Measurements from ENCODE around the gene DCST2. TPM values are rescaled to one million over a fixed set of nuclear protein-coding genes. Genes with fewer than 3 reads are reported as not detected.

DCST2 gene
- polyA plus RNA-seq, 10 donors: 0.40 to 1.9 (median 0.85) TPM

GRCh38 chr1:155049651-155050559, 16.3 kb upstream of the DCST2 start:
- DNase-seq: no peak

DNA sequence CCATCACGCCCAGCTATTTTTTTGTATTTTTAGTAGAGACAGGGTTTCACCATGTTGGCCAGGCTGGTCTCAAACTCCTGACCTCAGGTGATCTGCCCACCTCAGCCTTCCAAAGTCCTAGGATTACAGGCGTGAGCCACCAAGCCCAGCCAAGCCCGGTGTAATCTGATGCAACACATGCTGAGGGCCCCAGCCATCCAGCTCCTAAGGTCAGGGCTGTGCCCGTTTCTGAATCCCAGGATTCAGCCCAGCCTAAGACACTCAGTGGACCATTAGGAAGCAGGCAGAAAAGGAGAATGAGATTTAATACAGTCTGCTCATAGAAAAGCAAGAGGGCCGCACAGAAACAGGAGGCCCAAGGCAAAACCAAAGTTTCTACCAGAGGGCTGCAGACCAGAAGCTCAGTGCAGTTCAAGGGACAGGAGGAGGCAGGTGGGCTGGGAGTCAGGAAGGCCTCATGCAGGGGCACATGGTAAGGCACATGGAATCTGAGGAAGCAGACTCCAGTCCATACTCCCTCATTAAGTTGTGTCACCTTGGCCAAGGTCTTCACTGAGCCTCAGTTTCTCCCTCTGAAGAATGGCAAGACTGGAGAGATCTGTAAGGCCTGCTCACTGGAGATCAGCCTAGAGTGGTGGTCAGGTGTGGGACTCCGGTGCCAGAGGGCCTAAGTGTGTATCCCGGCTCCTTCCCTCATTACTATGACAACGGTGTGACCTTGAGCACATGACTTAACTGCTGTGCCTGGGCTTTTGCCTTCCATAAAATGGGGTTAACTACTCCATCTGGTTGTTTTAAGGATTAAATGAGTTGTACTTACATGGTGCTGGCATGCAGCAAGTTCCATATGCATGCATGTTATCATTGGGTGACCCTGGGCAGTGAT, 15.1 kb upstream of the DCST2 start:
- no peak for DNase-seq

DNA sequence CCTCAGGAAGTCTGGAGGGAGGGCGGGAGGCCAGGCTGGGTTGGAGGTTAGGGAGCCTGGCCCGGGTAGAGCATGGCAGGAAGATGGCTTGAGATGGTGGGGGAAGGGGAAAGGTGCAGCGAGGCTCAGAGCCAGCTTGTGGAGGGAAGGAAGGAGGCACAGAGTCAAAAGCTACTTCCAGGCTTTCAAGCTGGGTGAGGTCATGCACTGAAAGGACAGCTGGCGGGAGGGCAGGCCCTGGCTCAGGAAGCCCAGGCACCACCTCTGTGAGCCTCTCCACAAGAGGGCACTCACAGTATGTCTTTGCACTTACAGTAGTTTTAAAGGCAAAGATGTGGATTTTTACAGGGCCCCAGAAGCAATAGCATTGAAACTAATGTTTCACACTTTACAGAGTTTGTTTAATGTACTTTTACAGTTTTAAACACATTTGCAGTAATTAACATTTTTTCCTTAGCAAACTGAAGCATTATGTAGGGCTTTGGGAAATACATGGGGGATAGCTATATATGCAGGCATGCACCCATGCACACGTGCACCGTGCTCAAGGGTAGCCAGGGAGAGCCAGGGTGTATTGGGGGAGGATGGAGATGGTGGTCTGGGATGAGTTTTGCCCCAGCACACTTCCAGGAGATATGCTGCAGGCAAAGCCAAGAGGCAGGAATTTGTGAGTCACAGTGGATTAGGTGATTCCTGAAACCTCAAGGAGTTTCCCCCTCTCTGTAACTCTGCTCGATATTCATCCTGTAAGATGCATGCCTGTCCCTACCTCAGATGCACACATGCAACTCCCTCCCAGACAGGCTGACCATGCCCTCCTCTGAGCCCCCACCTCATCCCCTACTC, 11.5 kb upstream of the DCST2 start:
- DNase-seq: peak; percentile 57 to 75 (median 65)

DNA sequence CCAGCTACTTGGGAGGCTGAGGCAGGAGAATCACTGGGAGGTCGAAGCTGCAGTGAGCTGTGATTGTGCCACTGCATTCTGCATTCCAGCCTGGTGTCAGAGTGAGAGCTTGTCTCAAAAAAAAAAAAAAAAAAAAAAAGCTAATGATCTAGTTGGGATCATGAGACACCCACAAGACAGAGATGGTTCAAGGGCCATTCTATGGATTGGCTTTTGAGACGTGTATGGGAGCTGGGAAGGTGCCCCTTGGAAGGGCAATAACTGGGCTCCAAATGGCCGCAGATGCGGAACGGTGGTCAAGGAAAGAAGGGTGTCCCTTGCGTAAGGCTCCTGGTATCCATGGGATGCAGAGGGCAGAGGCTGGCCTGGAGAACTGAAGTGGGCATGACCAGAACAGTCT, 10.8 kb upstream of the DCST2 start:
- no peak for DNase-seq

- DNase-seq: no peak
These were observed 10.2 kb upstream of the DCST2 start for GRCh38 chr1:155043793-155044192.

DNA sequence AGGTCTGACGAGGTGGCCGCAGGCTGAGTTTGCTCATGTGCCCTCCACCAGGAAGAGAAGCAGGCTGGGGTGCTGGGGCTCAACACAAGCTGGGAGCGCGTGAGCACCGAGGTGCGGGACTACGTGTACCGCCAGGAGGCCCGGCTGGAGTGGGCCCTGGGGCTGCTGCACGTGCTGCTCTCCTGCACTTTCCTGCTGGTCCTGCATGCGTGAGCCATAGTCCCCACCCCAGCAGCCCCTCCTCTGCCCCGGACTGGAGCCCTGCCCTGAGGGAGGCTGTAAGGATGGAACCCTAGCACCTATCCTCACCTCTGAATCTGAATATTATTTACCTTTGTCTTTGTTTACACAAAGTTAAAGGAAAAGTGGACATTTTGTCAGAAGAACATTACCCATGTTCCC, 9.7 kb upstream of the DCST2 start:
- DNase-seq: no peak

GRCh38 chr1:155042789-155043188, 9.2 kb upstream of the DCST2 start:
- no peak for DNase-seq

DNA sequence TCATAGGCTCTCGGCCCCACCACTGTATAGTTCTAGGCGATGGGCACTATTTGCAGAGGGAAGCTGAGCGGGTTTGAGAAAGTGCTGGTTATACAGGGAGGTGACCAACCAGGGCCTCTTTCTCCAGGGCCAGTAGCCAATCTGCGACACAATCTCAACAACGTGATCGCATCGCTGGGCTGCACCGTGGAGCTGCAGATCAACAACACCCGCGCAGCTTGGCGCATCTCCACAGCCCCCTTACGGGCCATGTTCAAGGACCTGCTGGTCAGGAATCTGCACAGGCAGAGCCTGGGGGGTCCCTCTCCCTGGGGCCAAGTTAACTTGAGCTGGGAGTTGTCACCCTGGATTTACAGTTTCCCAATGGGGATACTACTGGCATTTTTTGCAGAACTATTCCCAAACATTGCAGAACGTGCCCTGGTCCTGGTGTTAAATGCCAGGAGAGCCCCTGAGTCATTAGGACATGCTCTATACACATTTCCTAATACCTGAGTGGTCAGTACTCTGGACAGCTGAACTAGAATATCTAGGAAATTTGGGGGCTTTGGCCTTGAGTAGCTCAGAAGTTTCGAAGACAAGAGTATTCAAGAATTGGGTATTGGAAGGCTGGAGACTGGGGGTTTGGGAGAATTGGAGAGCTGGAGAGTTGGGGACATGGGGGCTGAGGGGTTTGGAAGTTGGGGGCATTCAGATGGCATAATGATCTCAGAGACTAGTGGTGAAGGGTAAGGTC, 6.9 kb upstream of the DCST2 start:
- no peak for DNase-seq

DNA sequence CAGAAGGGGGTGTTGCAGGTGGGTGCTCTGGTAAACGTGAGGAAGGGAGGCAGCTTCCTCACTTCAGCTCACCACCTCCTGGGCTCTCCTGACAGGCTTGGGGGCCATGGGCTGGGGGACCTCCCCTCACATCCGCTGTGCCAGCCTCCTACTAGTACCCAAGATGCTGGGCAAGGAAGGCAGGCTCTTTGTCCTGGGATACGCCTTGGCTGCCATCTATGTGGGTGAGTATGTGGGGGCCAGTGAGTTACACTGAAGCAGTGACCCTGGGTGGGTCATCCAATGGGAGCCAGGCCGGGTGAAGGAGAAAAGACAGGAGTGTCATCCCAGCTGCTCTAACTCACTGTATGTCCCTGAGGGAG, 5.7 kb upstream of the DCST2 start:
- no peak for DNase-seq

DNA sequence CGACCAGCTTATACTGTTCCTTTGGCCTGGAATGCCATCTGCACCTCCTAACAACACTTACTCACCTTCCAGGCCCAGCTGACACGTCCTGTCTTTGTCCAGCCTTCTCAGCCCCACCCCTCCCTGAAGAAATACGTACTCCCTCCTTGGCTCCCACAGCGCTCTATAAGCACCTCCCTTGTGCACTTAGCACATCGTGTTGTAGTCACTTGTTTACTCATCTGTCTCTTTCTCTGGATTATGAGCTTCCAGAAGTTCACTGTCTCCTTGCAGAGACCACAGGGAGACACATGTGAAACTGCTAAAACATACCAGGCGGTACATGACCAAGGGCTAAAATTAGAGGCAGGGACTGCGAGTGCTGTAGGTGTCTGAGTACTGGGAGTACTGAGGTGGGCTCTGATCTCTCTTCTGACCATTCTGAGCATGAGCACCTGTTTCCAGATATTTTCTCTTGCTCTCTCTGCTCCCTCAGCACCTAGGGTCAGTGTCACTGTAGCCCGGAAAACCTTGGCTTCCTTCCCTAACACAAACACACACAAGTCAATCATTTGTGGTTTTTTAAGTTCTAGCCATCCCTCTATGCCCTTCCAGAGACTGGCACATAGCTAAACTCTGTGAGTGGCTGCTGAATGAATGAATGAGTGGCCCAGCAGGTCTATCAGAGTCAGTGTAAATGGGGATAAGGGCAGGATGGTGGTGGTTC, 5.2 kb upstream of the DCST2 start:
- no peak for DNase-seq

DNA sequence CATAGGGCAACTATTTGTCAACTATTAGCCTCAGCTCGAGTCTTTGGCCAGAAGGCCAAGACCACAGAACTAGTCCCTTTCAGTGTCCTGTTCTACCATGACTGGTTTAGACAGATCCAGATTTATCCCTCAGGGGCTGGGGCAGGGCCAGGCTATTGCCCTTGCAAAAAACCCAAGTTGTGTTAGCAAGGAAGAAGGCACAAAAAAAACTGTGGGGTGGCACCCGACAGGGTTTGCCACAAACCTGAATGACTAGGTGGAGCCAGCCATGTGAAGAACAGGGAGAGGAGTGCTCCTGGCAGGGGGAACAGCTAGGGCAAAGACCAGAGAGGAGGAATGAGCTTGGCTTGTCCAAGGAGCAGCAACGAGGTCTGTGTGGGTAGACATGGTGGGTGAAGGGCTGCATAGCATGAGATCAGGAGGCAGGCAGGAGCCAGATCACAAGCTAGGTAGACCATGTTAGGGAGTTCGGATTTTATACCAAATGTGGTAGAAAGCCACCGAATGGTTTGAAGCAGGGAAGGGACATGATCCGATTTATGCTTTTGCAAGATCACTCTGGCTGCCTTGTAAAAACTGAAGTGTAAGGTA, 4.4 kb upstream of the DCST2 start:
- no peak for DNase-seq

GRCh38 chr1:155037043-155037442, 3.5 kb upstream of the DCST2 start:
- DNase-seq: no peak

GRCh38 chr1:155035936-155036335, 2.4 kb upstream of the DCST2 start:
- no peak for DNase-seq

DNA sequence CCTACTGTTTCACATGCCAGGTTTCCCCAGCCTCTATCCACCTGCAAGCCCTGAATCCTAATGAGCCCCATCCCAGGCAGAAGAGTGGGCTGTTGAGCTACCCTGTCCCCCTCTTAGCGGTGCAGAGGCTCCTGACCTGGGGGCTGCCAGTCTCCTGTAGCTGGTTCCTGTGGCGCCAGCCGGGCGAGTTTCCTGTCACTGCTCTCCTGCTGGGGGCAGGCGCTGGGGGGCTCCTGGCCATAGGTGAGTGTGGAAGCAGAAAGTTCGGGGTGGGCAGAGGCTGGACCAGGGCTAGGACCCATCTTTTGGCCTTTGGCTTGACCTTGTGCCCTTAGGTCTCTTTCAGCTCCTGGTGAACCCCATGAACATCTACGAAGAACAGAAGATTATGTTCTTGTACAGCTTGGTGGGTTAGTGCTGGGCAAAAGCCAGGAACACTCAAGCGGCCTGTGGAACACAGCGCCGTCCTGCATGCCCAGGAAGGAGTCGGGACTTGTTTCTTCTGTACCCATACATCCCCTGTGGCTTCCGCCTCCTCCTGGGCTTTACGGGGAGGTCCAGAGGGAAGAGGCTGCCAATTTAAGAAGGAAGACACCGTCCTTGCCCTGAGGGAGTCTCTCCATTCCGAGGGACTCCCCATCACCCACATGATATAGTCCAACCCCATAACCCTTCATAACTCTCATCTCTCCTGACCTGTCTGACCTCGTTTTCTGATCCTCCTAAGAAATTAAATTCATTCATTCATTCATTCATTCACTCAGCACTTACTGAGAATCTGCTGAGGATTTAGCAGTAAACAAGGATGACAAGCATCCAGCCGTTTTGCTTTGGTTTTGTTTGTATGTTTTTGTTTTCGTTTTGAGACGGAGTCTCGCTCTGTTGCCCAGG, 982 bp upstream of the DCST2 start:
- no peak for DNase-seq

DNA sequence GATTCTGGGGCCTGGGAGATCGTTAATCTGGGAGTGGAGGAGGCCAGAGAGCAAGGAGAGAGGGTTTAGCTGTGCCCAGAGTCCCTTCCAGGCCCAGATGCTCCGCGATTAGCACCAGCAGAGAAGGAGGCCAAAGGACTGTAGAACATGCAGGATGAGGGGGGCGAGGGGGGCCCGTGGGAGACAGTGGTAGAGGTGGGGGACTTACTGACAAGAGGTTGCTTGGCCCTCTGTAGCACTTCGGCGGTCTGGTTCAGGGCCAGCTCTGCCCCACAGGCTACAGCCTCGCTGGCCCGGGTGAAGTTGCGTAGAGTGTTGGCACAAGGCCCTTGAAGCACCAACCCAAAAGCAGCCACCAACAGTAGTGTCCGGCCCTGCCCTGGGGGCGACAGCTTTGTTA, 695 bp downstream of the DCST2 start:
- DNase-seq: no peak

GRCh38 chr1:155030899-155031298, 2.7 kb downstream of the DCST2 start:
- no peak for DNase-seq

GRCh38 chr1:155030243-155030795, 3.3 kb downstream of the DCST2 start:
- DNase-seq: no peak

- DNase-seq: no peak
These were observed 3.9 kb downstream of the DCST2 start for GRCh38 chr1:155029513-155030242.

All from muscle of back (tissue), 11 donors.